Measurements from ENCODE around the gene PHF21B.

Gene PHF21B

DNA sequence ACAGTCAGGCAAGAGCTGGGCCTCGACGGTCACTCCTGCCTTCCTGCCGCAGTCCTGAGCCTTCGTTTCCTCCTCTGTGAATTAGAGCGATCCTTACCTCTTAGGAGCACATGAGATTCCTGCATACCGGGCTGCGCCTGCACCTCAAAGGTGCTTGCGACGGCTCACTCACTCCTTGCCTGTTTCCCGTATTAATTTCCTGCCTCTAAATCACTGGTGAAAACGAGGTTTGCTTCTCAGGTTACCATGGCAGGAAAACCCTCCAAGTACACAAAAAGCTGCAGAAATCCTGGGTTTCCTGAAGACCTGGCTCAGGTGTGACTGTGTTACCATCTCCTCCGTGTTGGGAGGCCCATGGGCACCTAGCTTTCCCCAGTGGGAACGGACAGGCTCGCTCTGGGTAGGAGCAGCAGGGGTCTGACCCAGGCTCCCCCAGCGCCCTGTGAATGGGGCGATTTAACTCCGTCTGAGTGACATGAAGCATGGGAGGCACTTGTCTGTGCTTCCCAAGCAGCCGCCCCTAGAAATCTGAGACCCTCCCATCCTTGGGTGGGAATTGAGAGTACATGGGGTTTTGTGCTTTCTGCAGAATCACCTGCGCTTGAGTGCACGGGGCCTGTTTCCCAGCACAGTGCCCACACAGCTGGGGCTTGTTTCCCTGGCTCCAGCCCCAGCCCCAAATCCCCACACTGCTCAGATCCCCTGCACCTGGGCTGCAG lies 64.8 kb downstream of the PHF21B start:
- Histone ChIP-seq H3K27ac (no peak overlapping the region), H3K9me3 (no peaks in the 10 kb centered on the region), H3K4me3 (ENCODE audit: low read depth in 1 of 2, low read length in 1 of 2) (no peak overlapping the region), H3K4me1 (ENCODE audit: control insufficient read depth in 1 of 2, insufficient read depth in 1 of 2, low read depth in 1 of 2, low read length in 1 of 2) (no peaks in the 10 kb centered on the region), H3K36me3 (no peaks in the 10 kb centered on the region), H3K27me3 (no peaks in the 10 kb centered on the region)
- no peak for TF ChIP-seq CTCF (IDR thresholded peaks at IDR 0.05)

- Histone ChIP-seq H3K27me3 (no peaks in the 10 kb centered on the region), H3K4me3 (ENCODE audit: low read depth in 1 of 2, low read length in 1 of 2) (no peak overlapping the region), H3K36me3 (no peaks in the 10 kb centered on the region), H3K27ac (no peak overlapping the region), H3K9me3 (no peaks in the 10 kb centered on the region), H3K4me1 (ENCODE audit: control insufficient read depth in 1 of 2, insufficient read depth in 1 of 2, low read depth in 1 of 2, low read length in 1 of 2) (no peaks in the 10 kb centered on the region)
- no peak for TF ChIP-seq CTCF (IDR thresholded peaks at IDR 0.05)
These were observed 66.0 kb downstream of the PHF21B start for GRCh38 chr22:44943701-44944324.

GRCh38 chr22:44942979-44943700 lies 66.7 kb downstream of the PHF21B start:
- H3K27me3 ChIP-seq: no peaks in the 10 kb centered on the region
- H3K9me3 ChIP-seq: no peaks in the 10 kb centered on the region
- no peak overlapping the region for H3K4me3 ChIP-seq (ENCODE audit: low read depth in 1 of 2, low read length in 1 of 2)
- H3K4me1 ChIP-seq (ENCODE audit: control insufficient read depth in 1 of 2, insufficient read depth in 1 of 2, low read depth in 1 of 2, low read length in 1 of 2): no peaks in the 10 kb centered on the region
- no peak for TF ChIP-seq CTCF (IDR thresholded peaks at IDR 0.05)
- no peak overlapping the region for H3K27ac ChIP-seq
- no peaks in the 10 kb centered on the region for H3K36me3 ChIP-seq

DNA sequence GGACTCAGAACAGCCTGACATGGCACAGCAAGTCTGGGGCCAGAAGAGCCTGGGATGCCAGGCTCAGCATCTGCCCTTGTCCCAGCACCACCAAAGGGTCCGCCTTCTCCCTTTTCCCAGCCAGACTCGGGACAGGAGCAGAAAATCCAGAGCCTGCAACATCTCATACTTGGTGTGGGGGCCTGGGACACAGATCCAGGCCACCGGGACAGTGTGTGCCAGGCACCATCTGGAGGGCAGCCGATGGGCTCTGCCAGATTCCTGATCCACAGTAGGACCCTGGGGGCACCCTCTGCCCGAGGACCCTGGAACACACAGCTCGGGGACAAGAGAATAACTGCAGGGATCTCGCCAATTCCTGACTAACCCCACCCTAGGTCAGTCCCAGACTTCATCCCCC lies 67.7 kb downstream of the PHF21B start:
- H3K27ac ChIP-seq: no peak overlapping the region
- H3K36me3 ChIP-seq: no peaks in the 10 kb centered on the region
- H3K27me3 ChIP-seq: no peaks in the 10 kb centered on the region
- H3K9me3 ChIP-seq: no peaks in the 10 kb centered on the region
- TF ChIP-seq CTCF (IDR thresholded peaks at IDR 0.05): no peak
- H3K4me1 ChIP-seq (ENCODE audit: control insufficient read depth in 1 of 2, insufficient read depth in 1 of 2, low read depth in 1 of 2, low read length in 1 of 2): no peaks in the 10 kb centered on the region
- H3K4me3 ChIP-seq (ENCODE audit: low read depth in 1 of 2, low read length in 1 of 2): no peak overlapping the region

- Histone ChIP-seq H3K27ac (no peak overlapping the region), H3K36me3 (no peaks in the 10 kb centered on the region), H3K4me1 (ENCODE audit: control insufficient read depth in 1 of 2, insufficient read depth in 1 of 2, low read depth in 1 of 2, low read length in 1 of 2) (no peaks in the 10 kb centered on the region), H3K9me3 (no peaks in the 10 kb centered on the region), H3K27me3 (no peaks in the 10 kb centered on the region), H3K4me3 (ENCODE audit: low read depth in 1 of 2, low read length in 1 of 2) (no peak overlapping the region)
- no peak for TF ChIP-seq CTCF (IDR thresholded peaks at IDR 0.05)
These were observed 68.6 kb downstream of the PHF21B start for GRCh38 chr22:44941207-44941606.
